Ureter (tissue), 1 donor: ENCODE measurements around the gene SIGLEC8. TPM values are rescaled to one million over a fixed set of nuclear protein-coding genes. Genes with fewer than 3 reads are reported as not detected.

Experiments used
- DNase-seq: peaks from one replicate; pipeline ENCODE4 v3.0.0-alpha.2; 2020; ENCODE audit warnings: low spot score
- total RNA-seq: library from RNA; stranded (reverse); gene quantifications from one replicate; pipeline ENCODE4 v1.2.4, GENCODE V29; 2023
- donor health status: DM: yes; HTN: yes; CAD: no.

SIGLEC8 gene
- total RNA-seq, 1 donor from 2014 or later, result 6.3 TPM

- DNase-seq, result no peak
These were observed 56.1 kb downstream of the SIGLEC8 start for GRCh38 chr19:51402117-51402516.

Other genes with a start within 250 kb of the SIGLEC8 start
- gene CD33, start 233.4 kb downstream of the SIGLEC8 start, total RNA-seq, result 4.0 TPM
- not detected for gene SIGLECL1, start 207.4 kb downstream of the SIGLEC8 start, total RNA-seq
- not detected for gene IGLON5, start 146.8 kb downstream of the SIGLEC8 start, total RNA-seq
- 2.1 TPM for gene VSIG10L, start 116.3 kb downstream of the SIGLEC8 start, total RNA-seq
- gene ETFB, start 92.1 kb downstream of the SIGLEC8 start, total RNA-seq, result 73.4 TPM
- 1.7 TPM for gene CLDND2, start 89.5 kb downstream of the SIGLEC8 start, total RNA-seq
- gene NKG7, start 85.8 kb downstream of the SIGLEC8 start, total RNA-seq, result 1.7 TPM
- gene LIM2, start 70.5 kb downstream of the SIGLEC8 start, total RNA-seq, result not detected
- gene C19orf84, start 67.9 kb downstream of the SIGLEC8 start, total RNA-seq, result not detected
- 14.0 TPM for gene SIGLEC10, start 40.8 kb downstream of the SIGLEC8 start, total RNA-seq
- gene CEACAM18, start 20.1 kb upstream of the SIGLEC8 start, total RNA-seq, result not detected
- 0.34 TPM for gene SIGLEC12, start 43.3 kb upstream of the SIGLEC8 start, total RNA-seq
- 2.2 TPM for gene SIGLEC6, start 73.2 kb upstream of the SIGLEC8 start, total RNA-seq
- 16.0 TPM for gene ZNF175, start 112.8 kb upstream of the SIGLEC8 start, total RNA-seq
- 1.2 TPM for gene SIGLEC5, start 171.9 kb upstream of the SIGLEC8 start, total RNA-seq
- 4.2 TPM for gene SIGLEC14, start 188.4 kb upstream of the SIGLEC8 start, total RNA-seq
- 25.6 TPM for gene SPACA6, start 234.9 kb upstream of the SIGLEC8 start, total RNA-seq